HG02610 (cell line): ENCODE results near the gene GSX2.

Experiments
- ATAC-seq: cut with Tn5 transposase; IDR thresholded peaks from one replicate; pipeline ENCODE4 v1.9.1; 2021; ENCODE audit warnings: mild to moderate bottlenecking, moderate library complexity; ENCODE audit not compliant: unreplicated experiment

Gene GSX2

DNA sequence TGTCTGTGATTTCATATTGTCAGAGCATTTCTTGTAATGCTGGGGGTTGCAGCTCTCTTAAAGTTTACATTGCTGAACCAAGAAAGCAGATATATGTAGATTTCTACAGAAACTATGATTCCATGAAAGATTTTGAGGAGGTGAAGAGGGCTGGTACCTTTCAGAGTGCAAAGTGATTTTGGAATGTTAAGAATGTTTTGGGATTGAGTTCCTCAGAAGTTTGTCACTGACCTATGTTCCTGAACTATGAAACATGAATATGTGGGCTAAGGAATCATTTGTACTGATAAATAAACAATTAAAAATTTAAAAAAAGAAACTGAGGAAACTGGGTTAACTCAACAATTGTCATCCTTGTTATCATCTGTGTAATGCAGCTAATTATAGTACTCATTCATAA, 23.3 kb upstream of the GSX2 start:
- ATAC-seq, result no peak

DNA sequence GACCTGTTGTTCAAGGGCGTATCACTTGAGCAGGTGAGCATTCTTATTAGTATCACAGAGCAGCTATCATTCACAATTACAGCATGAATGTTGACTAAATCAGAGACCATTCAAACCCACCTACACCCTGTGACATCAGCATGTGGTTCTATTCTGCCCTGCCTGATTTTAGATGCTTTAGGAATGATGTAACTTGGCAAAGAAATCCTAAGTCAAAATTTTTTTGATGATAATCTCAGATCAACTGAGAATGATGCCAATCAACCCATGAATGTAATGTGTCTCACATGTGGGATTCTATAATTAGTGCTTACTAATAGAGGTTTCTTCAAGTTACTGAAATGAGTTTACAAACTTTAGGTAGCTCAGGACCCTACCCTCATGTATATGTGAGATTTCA, 22.2 kb upstream of the GSX2 start:
- no peak for ATAC-seq

DNA sequence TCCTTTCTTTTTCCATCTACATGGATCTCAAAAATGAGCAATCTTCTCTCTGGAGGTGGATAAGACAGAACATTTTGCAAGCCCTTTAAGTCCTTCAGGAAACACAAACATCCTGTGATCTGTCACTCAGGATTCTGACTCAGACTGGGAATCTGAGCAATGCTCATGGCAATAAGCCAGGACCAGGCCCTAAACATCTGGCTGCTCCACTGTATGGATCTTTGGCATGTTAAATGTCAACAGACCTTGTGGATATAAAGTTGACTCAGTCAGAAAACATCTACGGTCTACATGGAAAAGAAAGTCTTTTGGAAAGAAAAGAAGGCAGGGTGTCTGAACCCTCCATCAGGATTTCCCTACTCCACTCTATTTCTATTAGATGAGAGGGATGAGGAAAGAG, 17.8 kb upstream of the GSX2 start:
- ATAC-seq, result no peak

DNA sequence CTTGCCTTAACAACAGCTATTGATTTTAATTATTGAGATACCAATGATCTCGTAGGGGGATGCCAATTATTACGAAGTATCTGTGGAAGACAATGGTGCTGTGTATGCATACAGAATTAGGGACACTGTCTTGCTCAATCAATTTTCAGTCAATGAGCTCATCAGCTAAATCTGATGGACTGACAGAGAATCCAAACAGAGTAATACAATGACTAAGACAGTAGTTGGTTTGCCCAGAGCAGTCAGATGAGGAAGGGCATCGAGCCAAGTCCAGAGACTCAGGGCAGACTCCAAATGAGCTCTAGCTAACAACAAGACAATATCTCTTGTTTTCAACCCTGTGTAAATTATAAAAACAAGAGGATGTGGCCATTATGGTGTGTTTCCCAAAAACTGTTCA, 14.7 kb upstream of the GSX2 start:
- no peak for ATAC-seq

DNA sequence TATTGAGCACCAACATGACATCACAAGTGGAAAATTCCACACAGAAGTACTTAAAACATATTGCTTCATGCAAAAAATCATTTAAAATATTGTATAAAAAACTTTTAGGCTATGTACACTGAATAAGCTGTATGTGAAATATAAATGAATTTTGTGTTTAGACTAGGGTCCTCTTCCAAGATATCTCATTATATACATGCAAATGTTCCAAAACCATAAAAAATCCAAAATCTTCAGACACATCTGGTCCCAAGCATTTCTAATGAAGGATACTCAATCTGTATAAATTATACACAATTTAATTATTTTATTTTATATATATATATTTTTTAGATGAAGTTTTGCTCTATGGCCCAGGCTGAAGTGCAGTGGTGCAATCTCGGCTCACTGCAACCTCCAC, 10.1 kb upstream of the GSX2 start:
- ATAC-seq, result no peak

DNA sequence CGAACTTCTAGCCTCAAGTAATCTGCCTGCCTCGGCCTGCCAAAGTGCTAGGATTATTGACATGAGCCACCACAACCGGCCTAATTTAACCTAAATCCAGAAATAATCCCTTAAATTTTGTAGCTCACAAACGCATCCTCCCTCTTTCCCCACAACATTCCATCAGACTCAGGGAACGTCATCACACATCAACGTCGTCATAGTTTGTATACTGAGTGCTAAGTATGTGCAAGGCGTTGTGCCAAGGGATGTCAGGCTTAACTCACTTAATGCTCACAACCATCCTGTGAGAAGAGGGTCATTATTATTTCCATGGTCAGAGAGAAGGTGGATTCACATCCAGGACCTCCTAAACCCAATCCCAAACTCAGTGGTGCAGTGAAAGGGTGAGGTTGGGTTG, 9.6 kb upstream of the GSX2 start:
- no peak for ATAC-seq

DNA sequence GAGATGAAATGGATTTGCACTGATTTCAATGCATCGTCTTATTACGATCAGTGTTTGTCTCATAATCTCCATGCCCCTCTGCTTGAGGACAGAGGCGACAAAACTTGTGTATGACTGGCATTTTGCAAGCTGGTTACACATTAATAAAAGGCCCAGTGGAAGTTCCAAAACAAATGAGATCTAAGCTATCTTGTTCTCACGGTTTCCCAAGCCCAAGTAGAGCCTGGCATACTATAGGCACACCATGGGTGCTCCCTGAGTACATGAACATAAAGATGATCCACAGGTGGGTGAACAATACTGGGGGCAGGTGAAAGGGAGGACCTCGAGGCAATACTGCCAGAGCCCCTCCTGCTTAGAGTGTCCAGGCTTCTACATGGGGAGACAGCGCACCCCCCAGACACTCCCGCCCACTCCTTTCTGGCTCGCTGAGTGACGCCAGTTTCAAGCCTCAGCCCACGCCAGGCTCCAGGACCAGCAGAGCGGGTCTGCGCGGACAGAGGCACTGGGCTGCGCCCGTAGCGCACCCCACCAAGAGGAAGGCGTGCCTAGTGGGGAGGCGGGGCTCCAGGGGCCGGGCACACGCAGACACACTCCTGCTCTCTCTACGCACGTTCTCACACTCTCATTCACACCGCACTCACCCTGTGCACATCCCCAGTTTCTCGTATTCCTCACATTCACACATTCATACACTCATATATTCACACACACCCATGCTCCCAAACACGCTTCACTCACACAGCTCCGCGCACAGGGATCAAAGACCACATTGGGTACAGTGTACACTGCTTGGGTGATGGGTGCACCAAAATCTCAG, 8.9 kb upstream of the GSX2 start:
- no peak for ATAC-seq

DNA sequence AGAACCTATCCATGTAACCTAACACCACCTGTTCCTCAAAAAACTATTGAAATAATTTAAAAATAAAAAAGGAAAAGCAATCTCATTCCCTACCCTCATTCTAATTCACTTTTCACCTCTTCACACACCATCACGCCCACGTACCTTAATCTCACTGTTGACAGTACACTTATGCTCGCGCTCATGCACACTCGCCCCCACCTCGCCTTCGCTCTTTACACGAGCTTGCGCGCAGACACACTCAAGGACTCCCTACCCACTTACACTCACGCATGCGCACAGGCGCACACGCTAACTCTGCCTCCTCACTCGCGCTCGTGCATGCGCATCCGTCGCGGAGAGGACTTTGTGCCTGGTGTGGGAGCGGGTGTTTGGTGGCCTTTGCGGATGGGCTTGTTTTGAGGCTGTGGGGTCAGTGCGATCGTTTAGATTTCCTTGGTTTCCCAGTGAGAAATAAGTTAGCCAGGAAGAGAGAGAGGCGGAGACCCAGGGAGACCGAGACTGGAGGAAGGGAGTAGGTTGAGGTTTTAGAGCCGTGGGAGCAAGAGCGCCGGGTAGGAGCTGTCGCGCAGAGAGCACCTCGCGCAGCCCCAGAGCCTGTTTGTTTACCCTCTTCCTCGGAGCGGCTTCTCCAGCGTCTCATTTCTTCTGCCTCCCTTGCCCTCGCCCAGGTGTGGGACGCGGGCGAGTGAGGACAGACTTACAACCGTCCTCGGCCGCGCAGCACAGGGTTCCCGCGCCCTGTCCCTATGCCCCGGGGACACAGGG, 8.1 kb upstream of the GSX2 start:
- ATAC-seq, result peak; percentile 78

DNA sequence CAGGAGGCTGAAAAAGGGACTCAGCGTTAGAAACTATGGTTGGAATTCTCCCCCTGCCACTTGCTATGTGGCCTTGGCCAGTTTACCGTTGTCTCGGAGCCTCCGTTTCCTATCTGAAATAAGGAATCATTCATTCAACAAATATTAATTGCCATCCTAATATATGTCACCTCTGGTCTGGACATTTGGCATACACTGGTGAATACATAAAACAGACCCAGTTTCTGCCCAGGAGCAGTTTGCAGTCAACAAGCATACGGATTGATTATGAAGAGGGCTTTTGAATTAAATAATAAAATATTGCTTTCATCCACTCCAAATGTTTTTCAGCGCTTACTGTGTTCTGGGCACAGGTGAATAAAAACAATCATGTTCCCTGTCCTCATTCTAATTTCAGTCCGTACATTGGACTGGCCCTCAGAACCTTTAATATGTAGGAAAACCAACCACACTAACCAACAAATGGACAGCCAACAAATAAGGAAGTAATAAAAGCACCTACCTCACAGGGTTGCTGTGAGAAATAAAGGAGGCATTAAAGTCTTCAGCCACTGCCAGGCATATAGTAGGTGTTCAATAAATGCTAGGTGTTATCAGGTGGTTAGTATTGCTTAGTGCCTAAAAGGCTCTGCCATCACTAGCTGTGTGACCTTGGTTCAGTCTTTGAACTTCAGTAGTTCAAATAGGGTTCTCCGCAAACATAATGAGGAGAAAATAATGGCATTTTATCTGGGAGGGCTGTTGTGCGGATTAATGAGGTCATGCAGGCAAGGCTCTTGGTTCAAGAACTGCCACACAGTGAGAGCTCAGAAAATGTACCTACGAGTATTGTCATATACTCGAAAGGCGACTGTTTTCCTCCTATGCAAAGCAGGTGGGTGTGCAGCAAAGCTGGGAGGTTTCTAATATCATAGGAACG, 7.3 kb upstream of the GSX2 start:
- no peak for ATAC-seq

DNA sequence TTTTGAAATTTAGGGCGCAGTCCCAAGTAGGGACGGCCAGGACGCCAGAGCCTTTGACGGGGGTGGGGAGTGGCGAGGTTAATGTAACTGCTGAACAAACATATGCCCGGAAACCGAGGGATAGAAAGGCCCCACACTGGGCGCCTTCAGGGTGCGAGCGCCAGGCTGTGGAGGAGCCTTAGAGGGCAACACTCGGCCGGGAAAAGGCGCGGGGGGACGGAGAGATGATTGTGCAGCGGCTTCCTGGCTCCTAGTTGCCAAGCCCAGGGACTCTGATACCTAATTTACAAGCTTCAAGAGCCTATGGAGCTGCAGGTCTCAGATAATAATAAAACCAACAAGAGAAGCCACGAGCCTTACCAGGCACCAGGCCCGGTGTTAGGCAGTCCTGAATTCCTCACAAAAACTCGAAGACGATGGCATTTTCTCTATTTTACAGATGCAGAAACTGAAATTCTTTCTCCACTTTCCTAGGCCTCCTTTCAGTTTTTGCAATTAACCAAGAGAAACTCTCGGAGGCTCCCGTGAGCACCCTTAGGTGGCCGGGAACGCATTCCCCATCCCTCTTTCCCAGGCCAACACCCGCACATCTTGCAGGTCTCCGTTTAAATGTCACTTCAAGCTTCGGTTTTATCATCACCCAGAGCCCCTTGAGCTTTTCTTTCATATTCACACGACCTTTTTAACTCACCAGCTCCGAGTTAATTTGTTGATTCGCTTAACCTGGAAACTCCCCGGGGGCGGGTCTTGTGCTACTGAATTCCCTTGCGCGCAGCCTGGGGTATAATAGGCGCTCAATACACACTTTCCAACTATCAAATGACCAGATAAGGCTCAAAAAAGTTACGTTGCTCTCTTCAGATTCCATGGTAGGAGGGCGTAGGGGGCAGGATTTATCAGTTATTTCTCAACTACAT, 6.4 kb upstream of the GSX2 start:
- no peak for ATAC-seq

DNA sequence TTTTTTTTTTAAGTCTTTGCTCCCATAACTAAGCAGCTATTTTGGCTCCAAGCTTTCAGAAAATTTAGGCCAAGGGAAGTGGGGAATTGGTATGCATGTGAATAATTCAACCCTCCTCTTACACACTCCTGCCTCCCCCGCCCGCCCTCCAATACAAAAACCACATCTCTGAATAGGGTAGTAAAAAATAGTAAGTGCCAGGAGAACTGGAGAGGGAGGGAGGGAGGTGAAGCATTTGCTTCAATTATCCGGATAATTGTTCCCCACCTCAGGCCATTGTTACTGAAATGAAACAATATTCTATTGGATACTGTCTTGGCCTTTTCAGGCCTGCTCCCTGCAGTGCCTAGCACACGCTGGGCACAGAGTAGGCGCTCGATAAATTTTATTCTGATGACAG, 5.5 kb upstream of the GSX2 start:
- ATAC-seq, result no peak

DNA sequence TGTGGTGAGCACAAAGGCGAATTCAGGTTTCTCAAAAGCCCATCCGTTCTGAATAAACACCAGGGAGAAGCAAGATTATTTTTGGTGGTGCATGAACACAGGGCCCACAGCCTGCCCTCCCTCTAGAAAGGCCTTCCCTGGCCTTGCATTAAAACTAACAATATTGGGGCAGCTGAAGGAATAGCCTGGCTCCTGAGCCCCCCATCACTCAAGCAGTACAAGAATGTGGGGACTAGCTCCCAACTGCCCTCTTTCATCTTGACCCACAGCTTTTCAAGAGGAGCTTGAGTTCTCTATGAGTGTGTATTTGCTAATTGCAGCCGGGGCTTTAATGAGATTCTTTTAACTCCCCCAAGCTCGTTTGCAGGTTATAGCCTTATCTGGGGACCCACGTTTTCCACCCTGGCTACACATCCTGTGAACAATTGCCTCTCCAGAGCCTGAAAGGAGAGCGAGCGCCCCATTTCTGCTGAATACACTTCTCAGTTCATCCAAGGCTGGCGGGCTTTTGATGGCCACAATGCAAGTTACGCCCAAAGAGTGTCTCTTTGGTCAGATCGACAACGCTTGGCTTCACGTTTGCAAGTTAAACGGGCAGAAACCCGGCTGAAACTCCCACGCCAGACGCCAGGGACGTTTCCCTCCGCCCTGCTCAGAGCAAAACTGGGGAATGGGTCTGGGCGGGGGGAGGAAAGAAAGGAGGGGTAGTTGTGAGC, 4.7 kb upstream of the GSX2 start:
- ATAC-seq, result no peak

DNA sequence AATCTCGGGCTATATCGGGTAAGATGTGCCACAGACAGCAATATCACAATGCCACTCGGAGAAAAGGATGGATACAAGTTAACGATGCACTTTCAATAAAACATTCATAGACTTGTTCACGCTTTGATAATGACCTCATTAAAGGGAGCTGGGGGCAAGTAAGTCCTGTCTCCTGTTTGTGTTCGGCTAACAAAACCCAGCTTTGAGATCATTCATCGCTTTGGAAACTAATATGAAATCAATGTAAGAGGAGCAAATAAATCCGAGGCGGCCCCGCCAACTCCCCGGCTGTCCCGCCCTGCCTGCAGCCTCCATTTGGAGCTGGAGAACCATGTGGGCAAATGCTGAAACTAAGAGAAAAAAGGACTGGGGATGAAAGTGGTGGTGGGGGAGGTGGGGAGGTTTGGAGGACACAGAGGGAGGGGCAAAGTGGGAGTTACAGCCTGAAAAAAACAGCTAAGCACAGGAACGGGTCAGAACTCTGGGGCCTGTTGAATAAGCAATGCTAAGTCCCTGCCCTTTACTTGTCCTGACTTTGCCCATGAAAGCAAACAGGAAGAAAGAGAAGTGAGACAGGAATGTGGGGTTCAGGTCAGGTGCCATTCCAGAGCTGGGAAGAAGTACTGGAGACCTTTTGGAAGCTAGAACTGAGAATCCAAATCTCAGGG, 3.5 kb upstream of the GSX2 start:
- ATAC-seq, result no peak

DNA sequence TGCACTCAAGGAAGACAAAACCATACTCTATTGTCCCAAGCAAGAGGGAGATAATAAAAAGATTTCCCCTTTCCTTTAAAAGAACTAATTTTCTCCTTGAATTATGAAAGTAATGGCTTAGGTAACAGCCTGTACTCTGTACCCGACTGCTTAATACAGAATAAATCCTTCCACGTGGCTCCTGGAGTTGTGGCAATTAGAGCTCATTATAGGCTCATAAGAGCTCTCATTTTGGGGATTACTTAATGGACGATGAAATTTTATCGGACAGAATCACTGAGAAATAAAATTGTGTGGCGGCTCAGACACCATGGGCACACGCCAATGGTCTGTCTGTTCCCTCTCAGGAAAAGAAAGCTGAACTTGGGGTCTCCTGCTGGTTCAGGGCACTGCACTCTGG, 2.8 kb upstream of the GSX2 start:
- no peak for ATAC-seq

DNA sequence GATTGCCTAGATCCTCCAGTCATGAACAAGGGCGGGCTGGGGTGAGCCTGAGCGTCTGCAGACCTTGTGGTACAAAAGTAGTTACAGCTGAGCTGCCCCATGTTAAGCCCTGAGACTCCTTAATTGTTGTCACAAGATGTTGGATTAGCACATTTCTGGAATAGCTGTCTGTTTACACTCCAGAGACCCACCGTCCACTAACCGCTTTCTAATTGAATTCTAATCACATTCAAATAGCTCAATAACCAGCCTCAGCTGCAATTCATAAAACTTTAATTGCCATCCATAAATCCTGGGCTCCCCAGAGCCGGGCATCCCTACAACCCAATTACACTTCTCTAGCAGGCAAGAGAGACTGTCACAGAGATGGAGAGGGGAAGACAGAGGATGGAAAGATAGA, 1.6 kb upstream of the GSX2 start:
- ATAC-seq, result no peak

DNA sequence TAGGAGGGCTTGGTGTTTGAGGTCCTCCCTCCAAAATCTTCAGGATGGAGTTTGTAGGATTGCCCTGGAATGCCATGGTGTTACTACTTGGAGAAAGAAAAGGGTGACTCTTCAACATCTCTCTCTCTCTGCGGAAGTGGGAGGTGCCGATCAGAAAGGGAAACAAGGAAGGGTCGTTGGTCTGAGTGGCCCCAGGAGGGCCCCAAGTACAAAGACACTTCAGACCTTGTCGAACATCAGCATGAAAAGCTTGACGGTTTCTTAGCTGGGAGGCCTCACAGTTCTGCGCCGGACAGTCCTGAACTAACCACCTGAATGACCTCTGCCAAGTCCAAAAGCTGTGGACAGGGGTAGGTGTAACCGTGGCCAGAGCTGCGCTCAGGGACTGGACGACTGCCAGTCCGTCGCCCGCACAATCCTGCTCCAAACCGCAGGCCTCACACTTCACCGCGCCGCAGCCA, 646 bp upstream of the GSX2 start:
- ATAC-seq, result no peak

DNA sequence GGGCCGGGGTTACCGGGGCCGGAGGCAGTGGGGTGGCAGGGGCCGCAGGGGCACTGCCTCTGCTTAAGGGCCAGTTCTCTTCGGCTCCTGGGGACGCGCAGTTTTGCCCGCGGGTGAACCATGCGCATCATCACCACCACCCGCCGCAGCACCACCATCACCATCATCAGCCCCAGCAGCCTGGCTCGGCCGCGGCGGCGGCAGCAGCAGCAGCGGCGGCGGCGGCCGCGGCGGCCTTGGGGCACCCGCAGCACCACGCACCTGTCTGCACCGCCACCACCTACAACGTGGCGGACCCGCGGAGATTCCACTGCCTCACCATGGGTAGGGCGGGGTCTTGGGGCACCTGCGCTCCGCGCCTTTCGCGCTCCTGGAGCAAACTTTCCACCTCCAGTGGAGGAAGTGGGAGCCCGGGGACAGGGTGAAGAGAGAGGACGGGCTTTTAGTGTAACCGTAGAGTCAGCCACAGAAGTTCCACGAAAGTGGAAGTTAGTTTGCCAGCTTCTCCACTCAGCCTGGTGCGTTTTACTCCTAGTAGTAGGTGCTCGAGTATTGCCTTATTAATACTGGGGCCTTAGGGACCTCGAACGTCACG, 729 bp downstream of the GSX2 start:
- ATAC-seq, result no peak

DNA sequence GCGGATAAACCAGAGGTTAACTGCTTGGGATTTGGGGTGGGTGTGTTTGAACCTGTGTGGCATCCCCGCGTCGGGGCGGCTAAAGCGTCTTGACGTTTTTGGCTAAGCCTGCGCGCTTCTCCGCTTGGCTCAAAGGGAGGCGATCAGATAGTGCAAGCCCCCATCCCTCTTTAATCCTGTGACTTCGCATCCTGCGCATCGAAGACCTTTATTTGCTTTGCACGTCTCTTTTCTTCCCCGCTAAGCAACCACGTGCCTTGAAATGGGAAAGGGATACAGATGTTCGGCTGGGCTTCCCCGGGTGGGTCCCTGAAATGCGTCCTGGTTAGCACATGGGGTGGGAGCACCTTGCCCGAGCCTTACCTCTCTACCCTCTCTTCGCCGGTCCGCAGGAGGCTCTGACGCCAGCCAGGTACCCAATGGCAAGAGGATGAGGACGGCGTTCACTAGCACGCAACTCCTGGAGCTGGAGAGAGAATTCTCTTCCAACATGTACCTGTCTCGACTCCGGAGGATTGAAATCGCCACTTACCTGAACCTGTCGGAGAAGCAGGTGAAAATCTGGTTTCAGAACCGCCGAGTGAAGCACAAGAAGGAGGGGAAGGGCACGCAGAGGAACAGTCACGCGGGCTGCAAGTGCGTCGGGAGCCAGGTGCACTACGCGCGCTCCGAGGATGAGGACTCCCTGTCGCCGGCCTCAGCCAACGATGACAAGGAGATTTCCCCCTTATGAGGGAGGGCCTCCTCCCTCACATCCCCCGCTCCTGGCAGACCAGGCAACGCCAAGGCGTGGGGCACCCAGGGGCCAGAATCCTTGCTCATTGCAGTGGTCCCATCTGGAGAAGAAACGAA, 1.5 kb downstream of the GSX2 start:
- no peak for ATAC-seq
